Pancreas (tissue), 10 donors: ENCODE results near the gene FAT2. TPM values are rescaled to one million over a fixed set of nuclear protein-coding genes. Genes with fewer than 3 reads are reported as not detected.

Source experiments
- ATAC-seq, 4 donors: fragments of 200-7000 bp; cut with Tn5 transposase; one replicate each; pipeline versions ENCODE4 v1.8.0 to v1.9.1; 2020; ENCODE audit warnings: mild to moderate bottlenecking in 4 of 4, moderate library complexity in 4 of 4
- DNase-seq, 6 donors: peaks; one replicate each; pipeline ENCODE4 v3.0.0-alpha.2; 2020
- FAIRE-seq: peaks from 2 replicates; lab custom pipeline; 2012; peaks lifted over from hg19 to GRCh38; lab: Jason Lieb, UNC
- H3K27ac ChIP-seq, 4 donors: fragments of 200-600 bp; sonication (generic); 1 replicate in 3 of 4; 2 replicates in 1 of 4; pipeline versions ENCODE4 v1.5.0 to v1.8.0; 2020
- H3K27me3 ChIP-seq, 4 donors: fragments of 200-600 bp; one replicate each; pipeline ENCODE4 v1.8.0; 2021
- H3K36me3 ChIP-seq, 3 donors: fragments of 200-600 bp; sonication (generic) in 1 of 3; one replicate each; pipeline versions ENCODE4 v1.5.0 to v1.8.0; 2020 to 2021
- H3K4me1 ChIP-seq, 3 donors: fragments of 200-600 bp; one replicate each; pipeline ENCODE4 v1.8.0; 2021
- H3K4me3 ChIP-seq, 4 donors: fragments of 200-600 bp; sonication (generic) in 2 of 4; one replicate each; pipeline versions ENCODE4 v1.5.0 to v1.8.0; 2020 to 2021
- H3K9me3 ChIP-seq, 4 donors: fragments of 200-600 bp; one replicate each; pipeline ENCODE4 v1.8.0; 2021
- WGBS, 2 donors: extraction: QIAGEN DNeasy Blood & Tissue Kit; methylation state at CpG; one replicate each; pipeline ENCODE4 v1.1.7; 2013; 5-methylcytosine and 5-hydroxymethylcytosine counted together
- intact Hi-C, 3 donors: fragments of 100-400 bp; cut with DNase I; formaldehyde crosslinking; loops; one replicate each; pipeline versions ENCODE4 v1.11.1 to v1.14.2; 2022
- polyA plus RNA-seq, 2 donors: library from polyadenylated mRNA; stranded (reverse); fragments of 200-250 nt; gene quantifications; one replicate each; pipeline ENCODE4 v1.2.3, GENCODE V29; 2013
- total RNA-seq, 6 donors: library from RNA; stranded (reverse); fragmentation: NEBNext Ultra II Directional in 4 of 6; extraction: Animal tissue kit (Norgen Biotek cat#: 25700) in 4 of 6; gene quantifications; one replicate each; pipeline versions ENCODE4 v1.2.1 to v1.2.4, GENCODE V29; 2021 to 2023
- TF ChIP-seq, protein P1 (sequence below), 4 donors: fragments of 200-600 bp; sonication (generic) in 3 of 4; IDR thresholded peaks; one replicate each; pipeline versions ENCODE4 v1.5.0 to v1.8.0; 2021; ENCODE audit warnings: antibody characterized with exemption in 4 of 4
- donor health status: healthy with polysubstance abuse.
- donor health status: DM: no; HTN: no; CAD: no; lungs with moderate emphysema.
- donor health status: DM: no; HTN: no; CAD: no.
- donor health status: control.
- donor health status: control.
- donor health status: Bipolar disorder and iron deficiency.
- donor health status: DM: yes; HTN: yes; CAD: no.
- donor health status: DM: no; HTN: no; CAD: no.
- donor health status: DM: no; HTN: no; CAD: no.
- donor health status: DM: yes; HTN: yes; CAD: no.

The FAT2 gene
- total and polyA plus RNA-seq, 8 donors, result under 0.01 to 0.06 (median 0.03) TPM; not detected in 4

DNA sequence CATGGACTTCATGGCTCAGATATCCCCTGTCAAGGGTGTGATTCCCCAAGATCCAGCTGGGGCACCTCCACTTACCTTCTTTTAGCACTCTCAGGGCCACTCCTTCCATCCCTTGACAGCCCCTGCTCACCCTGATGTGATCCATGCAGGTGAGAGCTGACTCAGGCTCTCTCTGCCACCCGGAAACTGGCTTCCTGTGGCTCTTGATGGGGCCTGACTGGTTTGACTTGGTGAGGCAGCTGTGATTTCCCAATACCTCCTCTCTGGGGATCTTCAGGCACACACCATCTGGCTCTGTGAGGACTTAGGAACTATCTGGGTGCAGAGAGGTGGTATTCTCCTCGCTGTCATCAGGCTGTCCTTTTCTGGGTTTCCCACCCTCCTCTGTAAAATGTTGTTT lies 7.9 kb upstream of the FAT2 start:
- no peaks in the 10 kb centered on the region for H3K4me1 ChIP-seq
- intact Hi-C loops, result no loop called here
- H3K27ac ChIP-seq, result no peak overlapping the region
- ATAC-seq (no peak), FAIRE-seq (no peak), DNase-seq (no peak)
- no peaks in the 10 kb centered on the region for H3K9me3 ChIP-seq
- TF ChIP-seq, protein P1, sequence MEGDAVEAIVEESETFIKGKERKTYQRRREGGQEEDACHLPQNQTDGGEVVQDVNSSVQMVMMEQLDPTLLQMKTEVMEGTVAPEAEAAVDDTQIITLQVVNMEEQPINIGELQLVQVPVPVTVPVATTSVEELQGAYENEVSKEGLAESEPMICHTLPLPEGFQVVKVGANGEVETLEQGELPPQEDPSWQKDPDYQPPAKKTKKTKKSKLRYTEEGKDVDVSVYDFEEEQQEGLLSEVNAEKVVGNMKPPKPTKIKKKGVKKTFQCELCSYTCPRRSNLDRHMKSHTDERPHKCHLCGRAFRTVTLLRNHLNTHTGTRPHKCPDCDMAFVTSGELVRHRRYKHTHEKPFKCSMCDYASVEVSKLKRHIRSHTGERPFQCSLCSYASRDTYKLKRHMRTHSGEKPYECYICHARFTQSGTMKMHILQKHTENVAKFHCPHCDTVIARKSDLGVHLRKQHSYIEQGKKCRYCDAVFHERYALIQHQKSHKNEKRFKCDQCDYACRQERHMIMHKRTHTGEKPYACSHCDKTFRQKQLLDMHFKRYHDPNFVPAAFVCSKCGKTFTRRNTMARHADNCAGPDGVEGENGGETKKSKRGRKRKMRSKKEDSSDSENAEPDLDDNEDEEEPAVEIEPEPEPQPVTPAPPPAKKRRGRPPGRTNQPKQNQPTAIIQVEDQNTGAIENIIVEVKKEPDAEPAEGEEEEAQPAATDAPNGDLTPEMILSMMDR (IDR thresholded peaks at IDR 0.05), result no peak
- WGBS, 2 donors, result 44 to 73% methylated on average over 2 of the region's 2 CpGs
- no peaks in the 10 kb centered on the region for H3K36me3 ChIP-seq
- H3K27me3 ChIP-seq, result peaks cover 0 to 3% (median 0%) of the 10 kb centered on the region in 4 donors
- H3K4me3 ChIP-seq, result no peak overlapping the region

DNA sequence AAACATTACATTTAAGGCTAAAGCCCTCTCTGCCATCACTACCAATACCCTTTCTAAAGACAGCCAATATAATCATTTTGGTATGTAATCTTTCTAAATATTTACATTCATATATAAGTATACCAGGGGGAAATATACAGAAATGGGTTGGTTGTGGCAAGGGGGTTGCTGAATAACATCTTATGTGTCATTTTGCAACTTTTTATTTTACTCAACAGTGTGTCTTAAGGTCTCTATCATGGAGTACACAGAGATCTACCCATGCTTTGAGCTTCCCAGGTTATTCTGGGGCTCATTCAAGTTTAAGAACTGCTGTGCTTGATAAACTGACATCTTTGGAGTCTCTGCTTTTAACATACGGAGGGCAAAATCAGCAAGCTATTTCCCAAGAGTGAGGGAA lies 7.4 kb upstream of the FAT2 start:
- ATAC-seq (no peak), FAIRE-seq (no peak), DNase-seq (no peak)
- H3K27ac ChIP-seq, result no peak overlapping the region
- peaks cover 0 to 3% (median 0%) of the 10 kb centered on the region in 4 donors for H3K27me3 ChIP-seq
- intact Hi-C loops, result no loop called here
- H3K4me3 ChIP-seq, result no peak overlapping the region
- no peaks in the 10 kb centered on the region for H3K9me3 ChIP-seq
- whole genome bisulfite sequencing, 2 donors, result 52 to 70% methylated on average over 1 of the region's 1 CpG
- TF ChIP-seq, protein P1 (IDR thresholded peaks at IDR 0.05), result no peak
- no peaks in the 10 kb centered on the region for H3K36me3 ChIP-seq
- no peaks in the 10 kb centered on the region for H3K4me1 ChIP-seq

- peak in 2 of 4 donors; percentile 42 to 45 for ATAC-seq
- FAIRE-seq, result no peak
- WGBS, 2 donors, result 67 to 84% methylated on average over 3 of the region's 3 CpGs
- Histone ChIP-seq H3K36me3 (no peaks in the 10 kb centered on the region), H3K27ac (no peak overlapping the region), H3K27me3 (peaks cover 0 to 3% (median 0%) of the 10 kb centered on the region in 4 donors), H3K4me3 (no peak overlapping the region), H3K9me3 (no peaks in the 10 kb centered on the region), H3K4me1 (no peaks in the 10 kb centered on the region)
- DNase-seq, result no peak
- TF ChIP-seq, protein P1 (IDR thresholded peaks at IDR 0.05), result no peak
- intact Hi-C loops, result no loop called here
Measured at GRCh38 chr5:151597749-151598148, 6.6 kb upstream of the FAT2 start.

DNA sequence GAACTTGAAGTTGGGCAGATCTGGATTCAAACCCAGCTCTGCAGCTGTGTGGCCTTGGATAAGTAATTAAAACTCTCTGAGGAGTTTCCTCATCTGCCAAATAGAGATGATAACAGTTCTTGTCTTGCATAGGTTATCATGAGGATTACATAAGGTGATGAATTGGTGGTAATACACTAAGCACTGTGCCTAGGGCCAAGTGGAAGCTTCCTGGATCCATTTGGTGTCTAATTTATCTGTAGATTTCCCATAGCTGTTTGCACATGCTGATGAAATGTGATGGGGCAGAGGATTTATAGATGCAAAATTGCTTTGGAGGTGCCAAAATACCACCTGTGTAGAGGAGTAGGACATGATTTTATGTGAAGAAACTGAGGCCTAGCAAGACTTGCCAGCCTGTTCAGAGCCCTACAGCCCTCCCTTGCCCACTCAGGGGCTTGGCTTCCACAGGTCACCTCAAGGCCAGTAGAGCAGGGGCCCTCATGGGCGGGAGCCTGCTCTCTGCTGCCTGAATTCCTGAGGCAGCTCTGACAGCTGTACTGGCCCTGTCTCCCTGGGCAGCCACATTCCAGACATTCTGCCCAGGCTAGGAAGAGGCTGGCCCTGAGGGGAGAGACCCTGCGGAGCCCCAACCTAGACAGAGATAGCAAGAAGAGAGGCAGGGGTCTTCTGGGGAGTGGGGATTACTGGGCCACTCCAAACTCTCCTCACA lies 5.9 kb upstream of the FAT2 start:
- H3K27ac ChIP-seq, result no peak overlapping the region
- WGBS, 2 donors, result 63 to 66% methylated on average over 2 of the region's 2 CpGs
- H3K9me3 ChIP-seq, result no peaks in the 10 kb centered on the region
- intact Hi-C loops, result no loop called here
- no peak overlapping the region for H3K4me3 ChIP-seq
- TF ChIP-seq, protein P1 (IDR thresholded peaks at IDR 0.05), result no peak
- FAIRE-seq, result no peak
- no peaks in the 10 kb centered on the region for H3K4me1 ChIP-seq
- no peaks in the 10 kb centered on the region for H3K36me3 ChIP-seq
- DNase-seq, result no peak
- ATAC-seq, result peak in 3 of 4 donors; percentile 18 to 50 (median 43)
- H3K27me3 ChIP-seq, result no peaks in the 10 kb centered on the region

GRCh38 chr5:151595411-151595826 lies 4.3 kb upstream of the FAT2 start:
- Histone ChIP-seq H3K27me3 (no peaks in the 10 kb centered on the region), H3K36me3 (no peaks in the 10 kb centered on the region), H3K4me3 (no peak overlapping the region), H3K9me3 (no peaks in the 10 kb centered on the region), H3K27ac (no peak overlapping the region), H3K4me1 (no peaks in the 10 kb centered on the region)
- 78 to 90% methylated on average over 10 to 11 of the region's 11 CpGs for WGBS, 2 donors
- TF ChIP-seq, protein P1 (IDR thresholded peaks at IDR 0.05), result no peak
- DNase-seq, result peak in 1 of 6 donors; percentile 53
- ATAC-seq, result peak in 1 of 4 donors; percentile 32
- FAIRE-seq, result no peak
- intact Hi-C loops, result no loop called here
